K562 (cell line): ENCODE measurements around the gene TFAP2B. TPM values are rescaled to one million over a fixed set of nuclear protein-coding genes. Genes with fewer than 3 reads are reported as not detected.

Experiments
- BACH1 ChIP-seq: fragments of 200-800 bp; sonication (Bioruptor generic); IDR thresholded peaks from 2 replicates; pipeline ENCODE4 v1.6.1; 2016; ENCODE audit warnings: missing genetic modification characterization, missing compliant biosample characterization
- BRCA1 ChIP-seq, 2 experiments: fragments of 450-650 bp in 1 of 2; sonication (generic) in 1 of 2; formaldehyde crosslinking in 1 of 2; IDR thresholded peaks; 2 replicates each; pipeline versions ENCODE4 v1.5.0 to v1.6.1; 2017 to 2020; ENCODE audit warnings: mild to moderate bottlenecking in 1 of 2, missing genetic modification reagents in 1 of 2
- DEAF1 ChIP-seq: fragments of 450-650 bp; formaldehyde crosslinking; IDR thresholded peaks from 2 replicates; pipeline ENCODE4 v1.4.0; 2020; ENCODE audit warnings: mild to moderate bottlenecking, moderate library complexity
- MEF2A ChIP-seq: IDR thresholded peaks from 2 replicates; pipeline ENCODE4 v1.6.1; 2011; ENCODE audit warnings: low read depth, mild to moderate bottlenecking, low read length, moderate library complexity; ENCODE audit not compliant: control insufficient read depth
- MEF2D ChIP-seq: conservative IDR thresholded peaks from 2 replicates; pipeline ENCODE4 v1.6.1; 2016; ENCODE audit warnings: low read depth, missing genetic modification characterization, missing compliant biosample characterization
- MTA2 ChIP-seq: fragments of 450-650 bp; IDR thresholded peaks from 2 replicates; pipeline ENCODE4 v1.6.1; 2016; ENCODE audit warnings: low read depth
- POLR3G ChIP-seq: IDR thresholded peaks from 2 replicates; pipeline ENCODE4 v1.6.1; 2011; ENCODE audit not compliant: insufficient read length, insufficient replicate concordance; ENCODE audit errors: extremely low read depth
- SMARCA4 ChIP-seq: fragments of 450-650 bp; IDR thresholded peaks from 2 replicates; pipeline ENCODE4 v1.6.1; 2016
- TFAP4 ChIP-seq: sonication (generic); formaldehyde crosslinking; IDR thresholded peaks from 2 replicates; pipeline ENCODE4 v1.8.0; 2022; ENCODE audit warnings: missing genetic modification reagents, mild to moderate bottlenecking, moderate library complexity, borderline replicate concordance
- polyA plus RNA-seq, 8 experiments: library from polyadenylated mRNA; depleted of rRNA in 4 of 8; stranded (reverse) in 5 of 8; unstranded in 3 of 8; fragments of >200 nt; fragmentation: Nextera tagmentation in 2 of 8; fragmentation: Illumina TruSeq in 1 of 8; extraction: Ambion mirVana in 2 of 8; extraction: Trizol in 1 of 8; gene quantifications; 2 replicates each; pipeline versions ENCODE4 v1.2.1 to v1.2.3, GENCODE V29; 2011 to 2014; ENCODE audit warnings: inconsistent platforms in 1 of 8, missing spikeins in 1 of 8
- total RNA-seq, 7 experiments: library from RNA; depleted of rRNA in 6 of 7; stranded (reverse); fragments of >200 nt in 6 of 7; fragmentation: Illumina TruSeq in 2 of 7; extraction: Trizol in 2 of 7; gene quantifications; 2 replicates each; pipeline versions ENCODE4 v1.2.1 to v1.2.3, GENCODE V29; 2011 to 2021; ENCODE audit warnings: low replicate concordance in 1 of 7
- TF ChIP-seq, protein P1 (sequence below): fragments of 450-650 bp; IDR thresholded peaks from 2 replicates; pipeline ENCODE4 v1.6.1; 2017; ENCODE audit warnings: mild to moderate bottlenecking, moderate library complexity
- TF ChIP-seq, protein P2 (sequence below): sonication (generic); formaldehyde crosslinking; IDR thresholded peaks from 2 replicates; pipeline ENCODE4 v1.8.1; 2023; ENCODE audit warnings: mild to moderate bottlenecking, missing genetic modification reagents
- TF ChIP-seq, protein P3 (sequence below): fragments of 200-400 bp; formaldehyde crosslinking; IDR thresholded peaks from 2 replicates; pipeline ENCODE4 v1.6.1; 2017; ENCODE audit warnings: mild to moderate bottlenecking, low read depth, low read length, moderate library complexity

TFAP2B gene
- total and polyA plus RNA-seq, 9 of the 15 experiments (the other 6 are each of a cell fraction or from before 2014, with no cell fraction given): not detected

- TF ChIP-seq, protein P1, sequence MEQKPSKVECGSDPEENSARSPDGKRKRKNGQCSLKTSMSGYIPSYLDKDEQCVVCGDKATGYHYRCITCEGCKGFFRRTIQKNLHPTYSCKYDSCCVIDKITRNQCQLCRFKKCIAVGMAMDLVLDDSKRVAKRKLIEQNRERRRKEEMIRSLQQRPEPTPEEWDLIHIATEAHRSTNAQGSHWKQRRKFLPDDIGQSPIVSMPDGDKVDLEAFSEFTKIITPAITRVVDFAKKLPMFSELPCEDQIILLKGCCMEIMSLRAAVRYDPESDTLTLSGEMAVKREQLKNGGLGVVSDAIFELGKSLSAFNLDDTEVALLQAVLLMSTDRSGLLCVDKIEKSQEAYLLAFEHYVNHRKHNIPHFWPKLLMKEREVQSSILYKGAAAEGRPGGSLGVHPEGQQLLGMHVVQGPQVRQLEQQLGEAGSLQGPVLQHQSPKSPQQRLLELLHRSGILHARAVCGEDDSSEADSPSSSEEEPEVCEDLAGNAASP: no peak
- TF ChIP-seq SMARCA4 (no peak), MEF2D (tag) (0 out of 2 replicates have a peak, but pooled peaks have one; percentile 20), MEF2A (peak; percentile 2; the same call in 1 of the 2 replicates), BACH1 (tag) (no peak), DEAF1 (CRISPR knock-in tag) (peak; percentile 39; the same call in 1 of the 2 replicates), TFAP4 (CRISPR knock-in tag) (no peak), POLR3G (no peak), MTA2 (no peak), BRCA1 (IDR thresholded peaks at IDR 0.05) (no peak), BRCA1 (CRISPR knock-in tag; IDR thresholded peaks at IDR 0.05) (no peak)
- TF ChIP-seq, protein P2, sequence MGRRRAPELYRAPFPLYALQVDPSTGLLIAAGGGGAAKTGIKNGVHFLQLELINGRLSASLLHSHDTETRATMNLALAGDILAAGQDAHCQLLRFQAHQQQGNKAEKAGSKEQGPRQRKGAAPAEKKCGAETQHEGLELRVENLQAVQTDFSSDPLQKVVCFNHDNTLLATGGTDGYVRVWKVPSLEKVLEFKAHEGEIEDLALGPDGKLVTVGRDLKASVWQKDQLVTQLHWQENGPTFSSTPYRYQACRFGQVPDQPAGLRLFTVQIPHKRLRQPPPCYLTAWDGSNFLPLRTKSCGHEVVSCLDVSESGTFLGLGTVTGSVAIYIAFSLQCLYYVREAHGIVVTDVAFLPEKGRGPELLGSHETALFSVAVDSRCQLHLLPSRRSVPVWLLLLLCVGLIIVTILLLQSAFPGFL (CRISPR knock-in tag): no peak
- TF ChIP-seq, protein P3, sequence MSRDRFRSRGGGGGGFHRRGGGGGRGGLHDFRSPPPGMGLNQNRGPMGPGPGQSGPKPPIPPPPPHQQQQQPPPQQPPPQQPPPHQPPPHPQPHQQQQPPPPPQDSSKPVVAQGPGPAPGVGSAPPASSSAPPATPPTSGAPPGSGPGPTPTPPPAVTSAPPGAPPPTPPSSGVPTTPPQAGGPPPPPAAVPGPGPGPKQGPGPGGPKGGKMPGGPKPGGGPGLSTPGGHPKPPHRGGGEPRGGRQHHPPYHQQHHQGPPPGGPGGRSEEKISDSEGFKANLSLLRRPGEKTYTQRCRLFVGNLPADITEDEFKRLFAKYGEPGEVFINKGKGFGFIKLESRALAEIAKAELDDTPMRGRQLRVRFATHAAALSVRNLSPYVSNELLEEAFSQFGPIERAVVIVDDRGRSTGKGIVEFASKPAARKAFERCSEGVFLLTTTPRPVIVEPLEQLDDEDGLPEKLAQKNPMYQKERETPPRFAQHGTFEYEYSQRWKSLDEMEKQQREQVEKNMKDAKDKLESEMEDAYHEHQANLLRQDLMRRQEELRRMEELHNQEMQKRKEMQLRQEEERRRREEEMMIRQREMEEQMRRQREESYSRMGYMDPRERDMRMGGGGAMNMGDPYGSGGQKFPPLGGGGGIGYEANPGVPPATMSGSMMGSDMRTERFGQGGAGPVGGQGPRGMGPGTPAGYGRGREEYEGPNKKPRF: no peak
Measured at GRCh38 chr6:50791900-50792508, 26.7 kb upstream of the TFAP2B start (continued).
